ENCODE measurements around the gene SYNJ2.

SYNJ2 gene

GRCh38 chr6:158109748-158110147, 128.1 kb downstream of the SYNJ2 start:
- peaks cover 8% of the 10 kb centered on the region for H3K36me3 ChIP-seq (ENCODE audit: insufficient read depth, low read length)

GRCh38 chr6:158110986-158111385, 129.3 kb downstream of the SYNJ2 start:
- no peak overlapping the region for H2AFZ ChIP-seq (ENCODE audit: low read length)
- H3K27me3 ChIP-seq (ENCODE audit: insufficient read depth, low read length) = no peaks in the 10 kb centered on the region
- no peaks in the 10 kb centered on the region for H3K9me2 ChIP-seq (ENCODE audit: low read depth, low read length)
- H3K79me2 ChIP-seq (ENCODE audit: insufficient read depth, low read length) = no peaks in the 10 kb centered on the region
- no peaks in the 10 kb centered on the region for H3K9me3 ChIP-seq (ENCODE audit: low read length)
- no peaks in the 10 kb centered on the region for H3K4me1 ChIP-seq (ENCODE audit: insufficient read depth, low read length, severe bottlenecking)
- H3K4me3 ChIP-seq (ENCODE audit: low read depth, low read length, poor library complexity, severe bottlenecking) = no peak overlapping the region
- H4K20me1 ChIP-seq (ENCODE audit: insufficient read depth, low read length) = no peaks in the 10 kb centered on the region
- no peak for TF ChIP-seq EZH2 (IDR thresholded peaks at IDR 0.05; ENCODE audit: borderline replicate concordance, low read length)
- no peak for TF ChIP-seq CTCF (IDR thresholded peaks at IDR 0.05; ENCODE audit: low read length)
- no peaks in the 10 kb centered on the region for H3F3A ChIP-seq (ENCODE audit: insufficient read depth, low read length)
- H3K9ac ChIP-seq (ENCODE audit: low read length) = no peak overlapping the region
- H3K4me2 ChIP-seq (ENCODE audit: low read length) = no peak overlapping the region
- H3K36me3 ChIP-seq (ENCODE audit: insufficient read depth, low read length) = peaks cover 8% of the 10 kb centered on the region
- no peak overlapping the region for H3K27ac ChIP-seq (ENCODE audit: low read depth, low read length, poor library complexity, severe bottlenecking)

More at GRCh38 chr6:158109748-158110147, 128.1 kb downstream of the SYNJ2 start:
- no peak overlapping the region for H2AFZ ChIP-seq (ENCODE audit: low read length)
- H3F3A ChIP-seq (ENCODE audit: insufficient read depth, low read length) = no peaks in the 10 kb centered on the region
- no peaks in the 10 kb centered on the region for H3K4me1 ChIP-seq (ENCODE audit: insufficient read depth, low read length, severe bottlenecking)
- no peaks in the 10 kb centered on the region for H3K79me2 ChIP-seq (ENCODE audit: insufficient read depth, low read length)
- no peak for TF ChIP-seq CTCF (IDR thresholded peaks at IDR 0.05; ENCODE audit: low read length)
- TF ChIP-seq EZH2 (IDR thresholded peaks at IDR 0.05; ENCODE audit: borderline replicate concordance, low read length) = no peak
- no peaks in the 10 kb centered on the region for H4K20me1 ChIP-seq (ENCODE audit: insufficient read depth, low read length)
- no peak overlapping the region for H3K27ac ChIP-seq (ENCODE audit: low read depth, low read length, poor library complexity, severe bottlenecking)
- H3K9ac ChIP-seq (ENCODE audit: low read length) = no peak overlapping the region
- H3K9me2 ChIP-seq (ENCODE audit: low read depth, low read length) = no peaks in the 10 kb centered on the region
- no peak overlapping the region for H3K4me3 ChIP-seq (ENCODE audit: low read depth, low read length, poor library complexity, severe bottlenecking)
- H3K9me3 ChIP-seq (ENCODE audit: low read length) = no peaks in the 10 kb centered on the region
- H3K4me2 ChIP-seq (ENCODE audit: low read length) = no peak overlapping the region
- no peaks in the 10 kb centered on the region for H3K27me3 ChIP-seq (ENCODE audit: insufficient read depth, low read length)

- no peaks in the 10 kb centered on the region for H3K9me2 ChIP-seq (ENCODE audit: low read depth, low read length)
- H3K36me3 ChIP-seq (ENCODE audit: insufficient read depth, low read length) = peaks cover 8% of the 10 kb centered on the region
- no peak overlapping the region for H3K4me2 ChIP-seq (ENCODE audit: low read length)
- no peak overlapping the region for H2AFZ ChIP-seq (ENCODE audit: low read length)
- H3K27me3 ChIP-seq (ENCODE audit: insufficient read depth, low read length) = no peaks in the 10 kb centered on the region
- no peaks in the 10 kb centered on the region for H3K9me3 ChIP-seq (ENCODE audit: low read length)
- TF ChIP-seq EZH2 (IDR thresholded peaks at IDR 0.05; ENCODE audit: borderline replicate concordance, low read length) = no peak
- TF ChIP-seq CTCF (IDR thresholded peaks at IDR 0.05; ENCODE audit: low read length) = no peak
- H3K79me2 ChIP-seq (ENCODE audit: insufficient read depth, low read length) = no peaks in the 10 kb centered on the region
- no peak overlapping the region for H3K27ac ChIP-seq (ENCODE audit: low read depth, low read length, poor library complexity, severe bottlenecking)
- no peaks in the 10 kb centered on the region for H3K4me1 ChIP-seq (ENCODE audit: insufficient read depth, low read length, severe bottlenecking)
- no peaks in the 10 kb centered on the region for H3F3A ChIP-seq (ENCODE audit: insufficient read depth, low read length)
- no peak overlapping the region for H3K4me3 ChIP-seq (ENCODE audit: low read depth, low read length, poor library complexity, severe bottlenecking)
- no peaks in the 10 kb centered on the region for H4K20me1 ChIP-seq (ENCODE audit: insufficient read depth, low read length)
- H3K9ac ChIP-seq (ENCODE audit: low read length) = no peak overlapping the region
Observed at GRCh38 chr6:158111987-158112386, 130.3 kb downstream of the SYNJ2 start.
